ENCODE results near the gene CDKN1C. TPM values are rescaled to one million over a fixed set of nuclear protein-coding genes. Genes with fewer than 3 reads are reported as not detected.
"Not testable (repeated sequence)": the region's sequence is repeated elsewhere in the genome, so short reads cannot be mapped to it uniquely, and the experiment has no call there.

The CDKN1C gene
- total and polyA plus RNA-seq, 2 experiments from 2014 or later: 64.6 to 108 TPM

DNA sequence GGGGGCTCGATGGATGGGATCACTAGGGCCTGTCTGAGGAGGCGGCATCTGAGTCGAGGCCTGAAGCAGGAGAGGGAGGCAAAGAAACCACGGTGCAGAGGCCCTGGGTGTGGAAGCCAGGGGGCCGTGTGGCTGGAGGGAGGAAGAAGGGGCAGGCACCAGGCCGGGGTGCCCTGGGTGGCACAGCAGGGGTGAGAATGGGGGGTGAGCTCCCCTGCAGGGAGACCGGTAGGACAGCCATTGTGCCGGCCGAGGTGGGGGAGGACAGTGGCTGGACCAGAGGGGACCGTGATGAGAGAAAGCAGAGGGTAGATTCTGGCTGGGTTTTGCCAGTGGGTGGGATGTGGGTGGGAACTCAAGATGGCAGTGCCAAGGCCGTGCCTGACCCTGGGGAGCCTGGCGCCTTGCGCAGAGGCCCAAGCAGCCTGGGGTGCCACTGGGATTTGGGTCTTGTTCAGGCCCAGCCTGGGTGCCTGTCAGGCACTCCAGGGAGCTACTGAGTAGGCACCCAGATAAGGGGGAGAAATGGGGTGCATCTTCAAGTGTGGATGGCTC lies 24.9 kb upstream of the CDKN1C start:
- Histone ChIP-seq H3K9me3 (ENCODE audit: low read depth) (no peaks in the 10 kb centered on the region), H3K27me3 (peaks cover 34% of the 10 kb centered on the region), H3K4me1 (ENCODE audit: low read depth) (peaks cover 18% of the 10 kb centered on the region), H3K36me3 (no peaks in the 10 kb centered on the region), H3K27ac (no peak overlapping the region), H3K4me3 (no peak overlapping the region)
- DNase-seq (ENCODE audit: low read depth in 1 of 2, low spot score in 1 of 2): no peak
- TF ChIP-seq, protein P1, sequence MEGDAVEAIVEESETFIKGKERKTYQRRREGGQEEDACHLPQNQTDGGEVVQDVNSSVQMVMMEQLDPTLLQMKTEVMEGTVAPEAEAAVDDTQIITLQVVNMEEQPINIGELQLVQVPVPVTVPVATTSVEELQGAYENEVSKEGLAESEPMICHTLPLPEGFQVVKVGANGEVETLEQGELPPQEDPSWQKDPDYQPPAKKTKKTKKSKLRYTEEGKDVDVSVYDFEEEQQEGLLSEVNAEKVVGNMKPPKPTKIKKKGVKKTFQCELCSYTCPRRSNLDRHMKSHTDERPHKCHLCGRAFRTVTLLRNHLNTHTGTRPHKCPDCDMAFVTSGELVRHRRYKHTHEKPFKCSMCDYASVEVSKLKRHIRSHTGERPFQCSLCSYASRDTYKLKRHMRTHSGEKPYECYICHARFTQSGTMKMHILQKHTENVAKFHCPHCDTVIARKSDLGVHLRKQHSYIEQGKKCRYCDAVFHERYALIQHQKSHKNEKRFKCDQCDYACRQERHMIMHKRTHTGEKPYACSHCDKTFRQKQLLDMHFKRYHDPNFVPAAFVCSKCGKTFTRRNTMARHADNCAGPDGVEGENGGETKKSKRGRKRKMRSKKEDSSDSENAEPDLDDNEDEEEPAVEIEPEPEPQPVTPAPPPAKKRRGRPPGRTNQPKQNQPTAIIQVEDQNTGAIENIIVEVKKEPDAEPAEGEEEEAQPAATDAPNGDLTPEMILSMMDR (IDR thresholded peaks at IDR 0.05; ENCODE audit: low read depth, low read length): no peak

DNA sequence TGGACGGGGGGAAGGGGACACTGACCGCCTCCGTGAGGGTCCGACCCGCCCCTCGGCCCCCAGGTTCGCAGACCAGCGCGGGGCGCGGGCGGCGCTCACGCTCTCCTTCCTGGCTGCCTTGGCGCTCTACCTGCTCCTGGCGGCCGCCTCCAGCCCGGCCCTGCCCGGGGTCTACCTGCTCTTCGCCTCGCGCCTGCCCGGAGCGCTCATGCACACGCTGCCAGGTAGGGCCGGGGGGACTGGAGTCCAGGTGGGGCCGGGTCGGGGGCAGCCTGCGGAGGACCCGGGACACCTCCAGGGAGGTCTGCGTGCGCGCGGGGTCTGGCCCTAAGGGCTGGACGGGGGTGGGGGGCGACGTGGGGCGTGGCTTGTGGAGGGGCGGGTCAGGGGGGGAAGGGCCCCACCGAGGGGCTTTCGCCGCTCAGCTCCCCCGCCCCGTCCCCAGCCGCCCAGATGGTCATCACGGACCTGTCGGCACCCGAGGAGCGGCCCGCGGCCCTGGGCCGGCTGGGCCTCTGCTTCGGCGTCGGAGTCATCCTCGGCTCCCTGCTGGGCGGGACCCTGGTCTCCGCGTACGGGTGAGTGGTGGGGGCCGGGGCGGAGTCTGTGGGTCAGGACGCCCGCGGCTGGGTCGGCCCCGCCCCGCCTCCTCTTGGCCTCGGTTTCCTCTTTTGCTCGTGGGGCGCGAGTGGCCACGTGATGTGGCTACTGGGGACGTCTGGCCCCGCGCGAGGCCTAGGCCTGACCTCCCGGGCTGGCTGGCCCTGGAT lies 23.7 kb upstream of the CDKN1C start:
- Histone ChIP-seq H3K36me3 (no peaks in the 10 kb centered on the region), H3K4me1 (ENCODE audit: low read depth) (peaks cover 8% of the 10 kb centered on the region), H3K4me3 (no peak overlapping the region), H3K27me3 (peaks cover 34% of the 10 kb centered on the region), H3K9me3 (ENCODE audit: low read depth) (no peaks in the 10 kb centered on the region), H3K27ac (no peak overlapping the region)
- TF ChIP-seq, protein P1 (IDR thresholded peaks at IDR 0.05; ENCODE audit: low read depth, low read length): no peak
- no peak for DNase-seq (ENCODE audit: low read depth in 1 of 2, low spot score in 1 of 2)

DNA sequence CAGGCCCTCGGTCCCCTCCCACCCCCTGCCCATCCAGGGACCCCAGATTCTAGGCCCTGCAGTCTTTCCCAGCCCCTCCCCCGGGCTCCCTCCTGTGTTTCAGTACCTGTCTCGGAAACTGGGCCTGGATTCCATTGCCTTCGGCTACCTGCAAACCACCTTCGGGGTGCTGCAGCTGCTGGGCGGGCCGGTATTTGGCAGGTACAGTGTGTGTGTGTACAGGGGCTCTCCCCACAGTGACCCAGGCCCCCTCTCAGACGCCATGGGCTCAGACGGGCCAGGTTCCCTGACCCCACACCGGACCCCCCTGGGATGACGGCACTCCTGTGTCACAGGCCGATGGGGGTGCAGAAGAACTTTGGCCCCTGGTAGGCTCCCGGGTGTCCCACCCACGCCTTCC lies 22.6 kb upstream of the CDKN1C start:
- TF ChIP-seq, protein P1 (IDR thresholded peaks at IDR 0.05; ENCODE audit: low read depth, low read length): no peak
- Histone ChIP-seq H3K4me1 (ENCODE audit: low read depth) (no peaks in the 10 kb centered on the region), H3K27ac (no peak overlapping the region), H3K27me3 (peaks cover 34% of the 10 kb centered on the region), H3K36me3 (no peaks in the 10 kb centered on the region), H3K9me3 (ENCODE audit: low read depth) (no peaks in the 10 kb centered on the region), H3K4me3 (no peak overlapping the region)
- no peak for DNase-seq (ENCODE audit: low read depth in 1 of 2, low spot score in 1 of 2)

DNA sequence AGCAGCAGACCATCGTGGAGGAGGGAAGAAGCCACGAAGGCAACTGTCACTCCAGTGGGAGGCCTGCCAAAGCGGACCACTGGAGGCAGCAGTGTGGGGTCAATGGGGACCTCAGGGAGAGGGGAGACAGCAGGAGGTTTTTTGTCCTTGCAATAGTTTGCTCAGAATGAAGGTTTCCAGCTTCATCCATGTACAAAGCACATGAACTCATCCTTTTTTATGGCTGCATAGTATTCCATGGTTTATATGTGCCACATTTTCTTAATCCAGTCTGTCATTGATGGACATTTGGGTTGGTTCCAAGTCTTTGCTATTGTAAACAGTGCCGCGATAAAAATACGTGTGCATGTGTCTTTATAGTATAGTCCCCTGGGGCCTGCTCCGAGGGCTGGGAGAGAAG lies 19.7 kb upstream of the CDKN1C start:
- not testable (repeated sequence) for H3K9me3 ChIP-seq (ENCODE audit: low read depth); DNase-seq (ENCODE audit: low read depth in 1 of 2, low spot score in 1 of 2); H3K36me3 ChIP-seq; H3K4me3 ChIP-seq; H3K4me1 ChIP-seq (ENCODE audit: low read depth); H3K27ac ChIP-seq
- H3K27me3 ChIP-seq: peaks cover 28% of the 10 kb centered on the region

DNA sequence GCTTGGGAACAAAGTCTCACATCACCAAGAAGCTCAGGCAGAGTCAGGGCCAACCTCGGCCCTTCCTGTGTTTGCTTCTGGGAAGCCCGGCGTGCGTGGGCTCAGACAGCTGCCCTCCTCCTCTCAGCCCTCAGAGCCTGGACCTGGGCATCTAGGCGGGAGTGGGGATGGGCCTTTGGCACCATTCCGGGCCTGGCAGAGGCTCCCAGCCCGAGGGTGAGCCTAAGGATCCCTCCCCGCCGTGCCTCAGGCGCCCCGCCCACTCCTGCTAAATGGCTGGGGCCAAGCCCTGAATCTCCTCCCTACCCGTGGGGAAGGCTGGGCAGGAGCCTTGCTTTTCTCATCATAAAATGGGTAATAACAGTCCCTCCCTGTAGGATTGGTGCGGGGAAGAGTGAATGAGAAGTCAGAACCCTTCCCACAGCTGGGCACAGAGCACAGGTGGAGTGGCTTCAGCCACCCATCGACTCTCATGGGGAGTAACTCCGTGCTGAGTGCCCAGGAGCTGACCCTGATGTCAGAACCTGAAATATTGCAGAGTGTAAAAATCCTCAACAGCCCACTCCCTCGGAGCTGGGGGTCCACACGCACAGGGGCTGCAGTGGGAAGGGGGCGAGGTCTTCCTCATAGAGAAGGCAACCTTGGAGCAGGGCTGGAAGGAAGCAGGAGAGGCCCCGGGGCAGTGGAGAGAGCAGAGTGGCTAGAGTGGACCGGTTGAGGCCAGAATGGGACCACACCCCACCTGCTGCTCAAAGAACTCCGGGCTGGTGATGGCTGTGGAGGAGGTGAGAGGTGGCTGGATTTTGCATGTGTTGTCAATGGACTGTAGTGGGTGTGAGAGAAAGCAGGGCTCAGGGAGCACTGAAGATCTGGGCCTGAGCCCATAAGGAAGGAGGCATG lies 18.8 kb upstream of the CDKN1C start:
- H3K36me3 ChIP-seq: no peaks in the 10 kb centered on the region
- TF ChIP-seq, protein P1 (IDR thresholded peaks at IDR 0.05; ENCODE audit: low read depth, low read length): no peak
- peaks cover 19% of the 10 kb centered on the region for H3K27me3 ChIP-seq
- DNase-seq (ENCODE audit: low read depth in 1 of 2, low spot score in 1 of 2): no peak
- no peak overlapping the region for H3K27ac ChIP-seq
- H3K4me3 ChIP-seq: no peak overlapping the region
- no peaks in the 10 kb centered on the region for H3K9me3 ChIP-seq (ENCODE audit: low read depth)
- peaks cover 4% of the 10 kb centered on the region for H3K4me1 ChIP-seq (ENCODE audit: low read depth)

Data from cardiac muscle cell (in vitro differentiated cells and primary cell).